NT2/D1 (cell line): ENCODE results near the gene MAP1LC3B.

Source experiments
- SUZ12 ChIP-seq: IDR thresholded peaks from 2 replicates; pipeline ENCODE4 v1.6.1; 2011; ENCODE audit not compliant: insufficient read length, insufficient read depth; ENCODE audit errors: extremely low read depth
- YY1 ChIP-seq: IDR thresholded peaks from 2 replicates; pipeline ENCODE4 v1.6.1; 2011; ENCODE audit not compliant: insufficient read length, insufficient read depth
- ZNF274 ChIP-seq: IDR thresholded peaks from 2 replicates; pipeline ENCODE4 v1.6.1; 2011; ENCODE audit warnings: mild to moderate bottlenecking, low read depth, low read length

DNA sequence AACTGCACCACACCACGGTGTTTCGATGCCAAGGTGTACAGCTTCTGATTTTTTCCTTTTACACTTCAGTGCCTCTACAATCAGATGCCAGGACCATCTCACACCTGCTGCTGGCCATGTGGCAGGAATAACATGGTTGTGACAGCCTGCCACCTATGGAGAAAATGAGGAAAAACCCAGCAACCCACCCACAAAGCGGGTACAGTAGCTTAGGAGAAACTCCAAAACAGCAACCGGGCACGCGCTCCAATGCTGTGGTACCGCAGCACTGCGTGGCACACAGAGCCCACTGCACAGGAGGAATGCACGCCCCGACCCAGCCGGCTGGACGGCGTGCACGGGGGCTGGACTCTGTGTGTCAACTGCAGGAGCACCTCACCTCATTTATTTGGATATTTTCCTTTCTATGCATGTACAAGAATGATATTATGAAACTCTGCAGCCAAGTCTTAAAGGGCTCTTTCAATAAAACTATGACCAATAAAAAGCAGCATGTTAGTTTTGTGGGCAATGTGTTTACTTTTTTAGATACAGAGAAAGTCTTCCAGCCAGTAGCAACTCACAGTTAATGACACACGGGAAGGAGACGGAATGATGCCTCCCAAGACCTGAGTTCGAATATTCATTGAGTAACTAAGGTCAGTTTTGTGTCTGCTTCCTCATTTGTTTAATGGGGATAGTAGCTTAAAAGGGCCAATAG lies 45.9 kb downstream of the MAP1LC3B start:
- no peak for TF ChIP-seq ZNF274
- no peak for TF ChIP-seq SUZ12
- TF ChIP-seq YY1: no peak
